Neural cell (in vitro differentiated cells): Measurements from ENCODE around the gene SLC26A2. TPM values are rescaled to one million over a fixed set of nuclear protein-coding genes. Genes with fewer than 3 reads are reported as not detected.

Source experiments
- H2AFZ ChIP-seq: fragments of 200-600, 300-800 bp; sonication (generic), shearing (Covaris generic); 2 replicates; pipeline ENCODE4 v1.6.0; 2014; ENCODE audit warnings: low read depth, mild to moderate bottlenecking, antibody characterized with exemption, low read length, moderate library complexity
- H3F3A ChIP-seq: fragments of 200-600 bp; shearing (Covaris generic); 2 replicates; pipeline ENCODE4 v1.6.1; 2016; ENCODE audit warnings: mild to moderate bottlenecking, moderate library complexity, mixed read lengths, antibody characterized with exemption, low read length; ENCODE audit not compliant: insufficient read depth, poor library complexity, severe bottlenecking
- H3K27ac ChIP-seq: fragments of 200-600, 300-800 bp; sonication (generic), shearing (Covaris generic); 2 replicates; pipeline ENCODE4 v1.5.1; 2014; ENCODE audit warnings: mild to moderate bottlenecking, low read length, moderate library complexity
- H3K27me3 ChIP-seq: fragments of 300-800, 200-600 bp; sonication (generic), shearing (Covaris generic); 2 replicates; pipeline ENCODE4 v1.6.0; 2014; ENCODE audit warnings: mild to moderate bottlenecking, low read depth, low read length, moderate library complexity; ENCODE audit not compliant: insufficient read depth
- H3K36me3 ChIP-seq: fragments of 300-800, 200-600 bp; sonication (generic), shearing (Covaris generic); 2 replicates; pipeline ENCODE4 v1.5.1; 2014; ENCODE audit warnings: mild to moderate bottlenecking, antibody characterized with exemption, low read length, moderate library complexity; ENCODE audit not compliant: insufficient read depth
- H3K4me2 ChIP-seq: fragments of 300-800, 200-600 bp; sonication (generic), shearing (Covaris generic); 2 replicates; pipeline ENCODE4 v1.6.0; 2014; ENCODE audit warnings: mild to moderate bottlenecking, low read length
- H3K4me3 ChIP-seq: fragments of 300-800, 200-600 bp; sonication (generic), shearing (Covaris generic); 2 replicates; pipeline ENCODE4 v1.5.1; 2014; ENCODE audit warnings: mild to moderate bottlenecking, low read length, moderate library complexity
- H3K79me2 ChIP-seq: fragments of 200-600 bp; shearing (Covaris generic); replicated peaks from 2 replicates; pipeline ENCODE4 v1.6.0; 2014; ENCODE audit warnings: mild to moderate bottlenecking, low read length, moderate library complexity; ENCODE audit not compliant: insufficient read depth
- H3K9ac ChIP-seq: fragments of 300-800, 200-600 bp; sonication (generic), shearing (Covaris generic); 2 replicates; pipeline ENCODE4 v1.6.1; 2016; ENCODE audit warnings: mild to moderate bottlenecking, low read length, mixed read lengths
- H3K9me2 ChIP-seq: fragments of 200-600 bp; shearing (Covaris generic); 2 replicates; pipeline ENCODE4 v1.6.1; 2016; ENCODE audit warnings: mild to moderate bottlenecking, low read length, mixed read lengths; ENCODE audit not compliant: insufficient read depth
- H3K9me3 ChIP-seq: fragments of 200-600, 300-800 bp; sonication (generic), shearing (Covaris generic); 2 replicates; pipeline ENCODE4 v1.6.1; 2016; ENCODE audit warnings: mild to moderate bottlenecking, mixed run types, low read length, moderate library complexity, mixed read lengths
- H4K20me1 ChIP-seq: fragments of 200-600 bp; shearing (Covaris generic); 2 replicates; pipeline ENCODE4 v1.6.1; 2016; ENCODE audit warnings: mild to moderate bottlenecking, mixed run types; ENCODE audit not compliant: insufficient read depth
- EP300 ChIP-seq: fragments of 450-650 bp; conservative IDR thresholded peaks from 2 replicates; pipeline ENCODE4 v1.6.1; 2014; ENCODE audit warnings: antibody characterized with exemption, mild to moderate bottlenecking, moderate library complexity; ENCODE audit not compliant: poor library complexity, severe bottlenecking
- EZH2 ChIP-seq: fragments of 200-600, 300-800 bp; shearing (Covaris generic), sonication (generic); IDR thresholded peaks from 2 replicates; pipeline ENCODE4 v1.6.1; 2014; ENCODE audit warnings: antibody characterized with exemption, low read length, borderline replicate concordance, mild to moderate bottlenecking; ENCODE audit not compliant: insufficient read depth, poor library complexity, severe bottlenecking
- MXI1 ChIP-seq: fragments of 450-650 bp; conservative IDR thresholded peaks from 2 replicates; pipeline ENCODE4 v1.6.1; 2014; ENCODE audit warnings: antibody characterized with exemption, mild to moderate bottlenecking; ENCODE audit not compliant: poor library complexity, severe bottlenecking
- POLR2AphosphoS5 ChIP-seq: IDR thresholded peaks from 2 replicates; pipeline ENCODE4 v1.6.1; 2012
- RAD21 ChIP-seq: fragments of 450-650 bp; conservative IDR thresholded peaks from 2 replicates; pipeline ENCODE4 v1.6.1; 2014; ENCODE audit warnings: antibody characterized with exemption, mild to moderate bottlenecking, moderate library complexity
- SMC3 ChIP-seq: fragments of 450-650 bp; conservative IDR thresholded peaks from 2 replicates; pipeline ENCODE4 v1.6.1; 2014; ENCODE audit warnings: antibody characterized with exemption, mild to moderate bottlenecking, moderate library complexity; ENCODE audit not compliant: poor library complexity
- TAF1 ChIP-seq: IDR thresholded peaks from 2 replicates; pipeline ENCODE4 v1.6.1; 2012; ENCODE audit warnings: low read depth
- polyA plus RNA-seq: library from polyadenylated mRNA; depleted of rRNA; stranded (reverse); fragments of >200 nt; gene quantifications from 2 replicates; pipeline ENCODE4 v1.2.3, GENCODE V29; 2014
- TF ChIP-seq, protein P1 (sequence below): fragments of 450-650 bp; IDR thresholded peaks from 2 replicates; pipeline ENCODE4 v1.5.1; 2014; ENCODE audit warnings: antibody characterized with exemption, mild to moderate bottlenecking, moderate library complexity; ENCODE audit not compliant: poor library complexity, severe bottlenecking
- TF ChIP-seq, protein P2 (sequence below): IDR thresholded peaks from 2 replicates; pipeline ENCODE4 v1.6.1; 2012; ENCODE audit warnings: borderline replicate concordance

Gene SLC26A2
- polyA plus RNA-seq, 1 donor from 2014 or later: 5.4 TPM

DNA sequence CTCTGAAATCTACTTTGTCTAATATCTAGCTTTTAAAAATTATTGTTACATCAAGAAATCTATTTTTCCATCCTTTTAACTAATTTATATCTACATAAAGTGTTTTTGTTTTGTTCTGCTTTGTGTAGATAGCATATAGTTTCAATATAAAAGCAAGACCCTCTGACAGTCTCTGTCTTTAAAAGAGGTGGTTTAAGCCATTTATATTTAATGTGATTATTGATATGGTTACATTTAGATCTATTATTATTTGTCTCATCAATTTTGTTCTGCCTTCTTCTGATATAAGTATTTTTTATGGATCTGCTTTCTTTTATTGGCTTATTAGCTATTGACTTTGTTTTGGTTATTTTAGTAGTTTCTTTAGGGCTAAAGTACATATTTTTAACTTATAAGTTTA is 56.0 kb downstream of the SLC26A2 start:
- Histone ChIP-seq H3K9me2 (no peaks in the 10 kb centered on the region), H3K4me3 (no peak overlapping the region), H3K27ac (no peak overlapping the region), H2AFZ (no peak overlapping the region), H3K9me3 (peaks cover 11% of the 10 kb centered on the region), H3K9ac (no peak overlapping the region), H3K27me3 (no peaks in the 10 kb centered on the region), H3K4me2 (no peak overlapping the region), H4K20me1 (no peaks in the 10 kb centered on the region), H3K79me2 (peaks cover 4% of the 10 kb centered on the region), H3F3A (no peaks in the 10 kb centered on the region), H3K36me3 (peaks cover 31% of the 10 kb centered on the region)
- TF ChIP-seq, protein P1, sequence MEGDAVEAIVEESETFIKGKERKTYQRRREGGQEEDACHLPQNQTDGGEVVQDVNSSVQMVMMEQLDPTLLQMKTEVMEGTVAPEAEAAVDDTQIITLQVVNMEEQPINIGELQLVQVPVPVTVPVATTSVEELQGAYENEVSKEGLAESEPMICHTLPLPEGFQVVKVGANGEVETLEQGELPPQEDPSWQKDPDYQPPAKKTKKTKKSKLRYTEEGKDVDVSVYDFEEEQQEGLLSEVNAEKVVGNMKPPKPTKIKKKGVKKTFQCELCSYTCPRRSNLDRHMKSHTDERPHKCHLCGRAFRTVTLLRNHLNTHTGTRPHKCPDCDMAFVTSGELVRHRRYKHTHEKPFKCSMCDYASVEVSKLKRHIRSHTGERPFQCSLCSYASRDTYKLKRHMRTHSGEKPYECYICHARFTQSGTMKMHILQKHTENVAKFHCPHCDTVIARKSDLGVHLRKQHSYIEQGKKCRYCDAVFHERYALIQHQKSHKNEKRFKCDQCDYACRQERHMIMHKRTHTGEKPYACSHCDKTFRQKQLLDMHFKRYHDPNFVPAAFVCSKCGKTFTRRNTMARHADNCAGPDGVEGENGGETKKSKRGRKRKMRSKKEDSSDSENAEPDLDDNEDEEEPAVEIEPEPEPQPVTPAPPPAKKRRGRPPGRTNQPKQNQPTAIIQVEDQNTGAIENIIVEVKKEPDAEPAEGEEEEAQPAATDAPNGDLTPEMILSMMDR: no peak
- TF ChIP-seq EZH2: no peak
- no peak for TF ChIP-seq EP300
- no peak for TF ChIP-seq SMC3
- TF ChIP-seq, protein P2, sequence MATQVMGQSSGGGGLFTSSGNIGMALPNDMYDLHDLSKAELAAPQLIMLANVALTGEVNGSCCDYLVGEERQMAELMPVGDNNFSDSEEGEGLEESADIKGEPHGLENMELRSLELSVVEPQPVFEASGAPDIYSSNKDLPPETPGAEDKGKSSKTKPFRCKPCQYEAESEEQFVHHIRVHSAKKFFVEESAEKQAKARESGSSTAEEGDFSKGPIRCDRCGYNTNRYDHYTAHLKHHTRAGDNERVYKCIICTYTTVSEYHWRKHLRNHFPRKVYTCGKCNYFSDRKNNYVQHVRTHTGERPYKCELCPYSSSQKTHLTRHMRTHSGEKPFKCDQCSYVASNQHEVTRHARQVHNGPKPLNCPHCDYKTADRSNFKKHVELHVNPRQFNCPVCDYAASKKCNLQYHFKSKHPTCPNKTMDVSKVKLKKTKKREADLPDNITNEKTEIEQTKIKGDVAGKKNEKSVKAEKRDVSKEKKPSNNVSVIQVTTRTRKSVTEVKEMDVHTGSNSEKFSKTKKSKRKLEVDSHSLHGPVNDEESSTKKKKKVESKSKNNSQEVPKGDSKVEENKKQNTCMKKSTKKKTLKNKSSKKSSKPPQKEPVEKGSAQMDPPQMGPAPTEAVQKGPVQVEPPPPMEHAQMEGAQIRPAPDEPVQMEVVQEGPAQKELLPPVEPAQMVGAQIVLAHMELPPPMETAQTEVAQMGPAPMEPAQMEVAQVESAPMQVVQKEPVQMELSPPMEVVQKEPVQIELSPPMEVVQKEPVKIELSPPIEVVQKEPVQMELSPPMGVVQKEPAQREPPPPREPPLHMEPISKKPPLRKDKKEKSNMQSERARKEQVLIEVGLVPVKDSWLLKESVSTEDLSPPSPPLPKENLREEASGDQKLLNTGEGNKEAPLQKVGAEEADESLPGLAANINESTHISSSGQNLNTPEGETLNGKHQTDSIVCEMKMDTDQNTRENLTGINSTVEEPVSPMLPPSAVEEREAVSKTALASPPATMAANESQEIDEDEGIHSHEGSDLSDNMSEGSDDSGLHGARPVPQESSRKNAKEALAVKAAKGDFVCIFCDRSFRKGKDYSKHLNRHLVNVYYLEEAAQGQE: no peak
- TF ChIP-seq RAD21: no peak
- TF ChIP-seq POLR2AphosphoS5: no peak
- TF ChIP-seq TAF1: no peak
- TF ChIP-seq MXI1: no peak

DNA sequence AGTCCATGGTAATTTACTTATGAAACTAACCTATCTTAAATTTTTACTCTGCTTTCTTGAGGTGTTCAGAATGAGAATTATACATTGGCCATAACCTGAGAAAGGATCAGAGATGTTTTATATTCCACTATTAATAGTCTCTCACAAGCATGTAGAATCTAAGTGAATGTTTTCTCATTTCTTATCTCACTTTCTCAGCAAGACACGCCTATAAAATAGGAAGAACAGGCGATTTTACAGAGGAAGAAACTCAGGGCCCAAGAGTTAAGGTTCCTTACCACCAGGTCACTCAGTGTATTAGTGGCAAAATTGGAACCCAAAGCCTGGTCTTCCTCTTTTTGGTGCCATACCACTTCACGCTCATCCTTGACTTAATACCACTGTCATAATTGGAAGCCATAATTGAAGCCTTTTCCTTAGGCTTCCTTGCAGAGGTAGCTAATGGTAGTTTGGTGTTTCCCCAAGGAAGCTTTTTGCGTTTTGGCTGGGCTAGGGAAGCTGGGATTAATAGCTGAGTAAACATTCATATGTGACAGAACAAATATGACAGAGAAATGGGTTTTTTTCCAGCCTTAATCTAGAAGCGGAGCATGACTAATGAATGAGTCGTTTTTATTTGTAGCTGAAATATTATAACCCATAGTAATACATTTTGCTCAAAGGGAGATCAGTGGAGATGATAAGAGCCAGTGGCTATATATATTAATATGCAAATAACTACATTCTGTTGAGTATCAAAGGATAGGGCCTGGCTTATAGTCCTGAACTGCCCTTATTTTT is 56.9 kb downstream of the SLC26A2 start:
- no peaks in the 10 kb centered on the region for H3F3A ChIP-seq
- no peak overlapping the region for H3K9ac ChIP-seq
- peaks cover 11% of the 10 kb centered on the region for H3K9me3 ChIP-seq
- no peak overlapping the region for H3K4me2 ChIP-seq
- H4K20me1 ChIP-seq: no peaks in the 10 kb centered on the region
- H2AFZ ChIP-seq: no peak overlapping the region
- no peak overlapping the region for H3K4me3 ChIP-seq
- no peaks in the 10 kb centered on the region for H3K9me2 ChIP-seq
- H3K27ac ChIP-seq: no peak overlapping the region
- peaks cover 4% of the 10 kb centered on the region for H3K79me2 ChIP-seq
- H3K27me3 ChIP-seq: no peaks in the 10 kb centered on the region
- H3K36me3 ChIP-seq: peaks cover 26% of the 10 kb centered on the region
- no peak for TF ChIP-seq EZH2
- TF ChIP-seq EP300: no peak
- TF ChIP-seq SMC3: no peak
- TF ChIP-seq, protein P2: no peak
- no peak for TF ChIP-seq TAF1
- no peak for TF ChIP-seq POLR2AphosphoS5
- TF ChIP-seq, protein P1: no peak
- TF ChIP-seq RAD21: no peak
- TF ChIP-seq MXI1: no peak
